Chondrocyte (in vitro differentiated cells): ENCODE data around the gene DMRTA1. TPM values are rescaled to one million over a fixed set of nuclear protein-coding genes. Genes with fewer than 3 reads are reported as not detected.

Source experiments
- DNase-seq: peaks from one replicate; pipeline ENCODE4 v3.0.0; 2021; ENCODE audit warnings: mixed read lengths, low spot score
- H3K27ac Mint-ChIP-seq: one replicate; pipeline ENCODE4 v1.8.0; 2021; ENCODE audit warnings: mild to moderate bottlenecking, moderate library complexity, mixed read lengths; ENCODE audit not compliant: unreplicated experiment
- H3K27me3 Mint-ChIP-seq: 2 replicates; pipeline ENCODE4 v1.8.0; 2021; ENCODE audit warnings: low read depth, mixed read lengths
- H3K36me3 Mint-ChIP-seq: 2 replicates; pipeline ENCODE4 v1.8.0; 2021; ENCODE audit warnings: low read depth, mixed read lengths
- H3K4me1 Mint-ChIP-seq: 2 replicates; pipeline ENCODE4 v1.8.0; 2021; ENCODE audit warnings: low read depth, mild to moderate bottlenecking, mixed read lengths
- H3K4me3 Mint-ChIP-seq: one replicate; pipeline ENCODE4 v1.8.0; 2021; ENCODE audit warnings: mild to moderate bottlenecking, moderate library complexity, mixed read lengths; ENCODE audit not compliant: unreplicated experiment
- H3K9me3 Mint-ChIP-seq: 2 replicates; pipeline ENCODE4 v1.8.0; 2021; ENCODE audit warnings: low read depth, mixed read lengths
- CTCF ChIP-seq: fragments of 200-600 bp; sonication (generic); IDR thresholded peaks from 2 replicates; pipeline ENCODE4 v1.5.0; 2021; ENCODE audit warnings: antibody characterized with exemption, mild to moderate bottlenecking, moderate library complexity
- total RNA-seq: library from RNA; stranded (reverse); gene quantifications from 3 replicates; pipeline ENCODE4 v1.2.1, GENCODE V29; 2021

DMRTA1 gene
- total RNA-seq, 1 donor from 2014 or later: 5.0 TPM

GRCh38 chr9:22447618-22448305 is 1.1 kb downstream of the DMRTA1 start:
- H3K4me3 Mint-ChIP-seq: peak overlapping the region; percentile 85
- no peaks in the 10 kb centered on the region for H3K9me3 Mint-ChIP-seq
- TF ChIP-seq CTCF: peak; percentile 38
- H3K27ac Mint-ChIP-seq: peak overlapping the region; percentile 74
- peaks cover 9% of the 10 kb centered on the region for H3K27me3 Mint-ChIP-seq
- H3K4me1 Mint-ChIP-seq: peaks cover 24% of the 10 kb centered on the region
- DNase-seq: no peak
- H3K36me3 Mint-ChIP-seq: peaks cover 10% of the 10 kb centered on the region

- Mint-ChIP-seq H3K36me3 (peaks cover 9% of the 10 kb centered on the region), H3K27ac (no peak overlapping the region), H3K9me3 (no peaks in the 10 kb centered on the region), H3K27me3 (peaks cover 5% of the 10 kb centered on the region), H3K4me1 (peaks cover 24% of the 10 kb centered on the region), H3K4me3 (peak overlapping the region; percentile 85)
- TF ChIP-seq CTCF: no peak
- DNase-seq: no peak
Observed at GRCh38 chr9:22449719-22450118, 3.1 kb downstream of the DMRTA1 start.

GRCh38 chr9:22452415-22453010 is 5.9 kb downstream of the DMRTA1 start:
- DNase-seq: no peak
- H3K36me3 Mint-ChIP-seq: peaks cover 14% of the 10 kb centered on the region
- peaks cover 5% of the 10 kb centered on the region for H3K27me3 Mint-ChIP-seq
- TF ChIP-seq CTCF: peak; percentile 99
- H3K9me3 Mint-ChIP-seq: no peaks in the 10 kb centered on the region
- H3K4me1 Mint-ChIP-seq: peaks cover 20% of the 10 kb centered on the region
- H3K4me3 Mint-ChIP-seq: no peak overlapping the region
- no peak overlapping the region for H3K27ac Mint-ChIP-seq

GRCh38 chr9:22454016-22454415 is 7.4 kb downstream of the DMRTA1 start:
- no peaks in the 10 kb centered on the region for H3K9me3 Mint-ChIP-seq
- H3K4me3 Mint-ChIP-seq: no peak overlapping the region
- DNase-seq: no peak
- TF ChIP-seq CTCF: no peak
- no peak overlapping the region for H3K27ac Mint-ChIP-seq
- H3K27me3 Mint-ChIP-seq: peaks cover 3% of the 10 kb centered on the region
- peaks cover 14% of the 10 kb centered on the region for H3K36me3 Mint-ChIP-seq
- peaks cover 6% of the 10 kb centered on the region for H3K4me1 Mint-ChIP-seq

GRCh38 chr9:22455181-22455580 is 8.6 kb downstream of the DMRTA1 start:
- Mint-ChIP-seq H3K36me3 (peaks cover 14% of the 10 kb centered on the region), H3K27ac (no peak overlapping the region), H3K4me1 (peaks cover 3% of the 10 kb centered on the region), H3K27me3 (peaks cover 2% of the 10 kb centered on the region), H3K9me3 (no peaks in the 10 kb centered on the region), H3K4me3 (no peak overlapping the region)
- DNase-seq: no peak
- no peak for TF ChIP-seq CTCF
